Esophagus muscularis mucosa (tissue), 4 donors: ENCODE results near the gene MATN3. TPM values are rescaled to one million over a fixed set of nuclear protein-coding genes. Genes with fewer than 3 reads are reported as not detected.

ENCODE experiments used
- DNase-seq: peaks from one replicate; pipeline ENCODE4 v3.0.0-alpha.2; 2017; ENCODE audit errors: extremely low spot score
- H3K27ac ChIP-seq, 4 donors: fragments of 200-600 bp; sonication (generic); replicated peaks in 1 of 4; 1 replicate in 3 of 4; 2 replicates in 1 of 4; pipeline ENCODE4 v1.5.1; 2016 to 2019; ENCODE audit warnings: mild to moderate bottlenecking in 1 of 4
- H3K27me3 ChIP-seq, 4 donors: fragments of 200-600 bp; sonication (generic); one replicate each; pipeline versions ENCODE4 v1.5.1 to v1.6.0; 2016 to 2019
- H3K36me3 ChIP-seq, 4 donors: fragments of 200-600 bp; sonication (generic); one replicate each; pipeline ENCODE4 v1.5.1; 2016 to 2019
- H3K4me1 ChIP-seq, 4 donors: fragments of 200-600 bp; sonication (generic); one replicate each; pipeline ENCODE4 v1.5.1; 2016 to 2019
- H3K4me3 ChIP-seq, 4 donors: fragments of 200-600 bp; sonication (generic); 1 replicate in 2 of 4; 2 replicates in 2 of 4; pipeline ENCODE4 v1.5.1; 2016 to 2019; ENCODE audit warnings: mild to moderate bottlenecking in 4 of 4, moderate library complexity in 1 of 4
- H3K9me3 ChIP-seq, 4 donors: fragments of 200-600 bp; sonication (generic); 1 replicate in 3 of 4; 2 replicates in 1 of 4; pipeline ENCODE4 v1.5.1; 2016 to 2019
- CTCF ChIP-seq, 3 experiments: fragments of 200-600 bp in 2 of 3; fragments of 450-650 bp in 1 of 3; sonication (generic) in 2 of 3; IDR thresholded peaks; one replicate each; pipeline ENCODE4 v1.5.1; 2017 to 2019; ENCODE audit warnings: antibody characterized with exemption in 3 of 3, mild to moderate bottlenecking in 2 of 3, moderate library complexity in 1 of 3
- EP300 ChIP-seq: sonication (generic); formaldehyde crosslinking; IDR thresholded peaks from one replicate; pipeline ENCODE4 v1.6.1; 2017; ENCODE audit warnings: antibody characterized with exemption
- POLR2A ChIP-seq: fragments of 450-650 bp; IDR thresholded peaks from one replicate; pipeline ENCODE4 v1.6.1; 2017; ENCODE audit warnings: antibody characterized with exemption, moderate library complexity, mild to moderate bottlenecking, low read depth
- POLR2AphosphoS5 ChIP-seq, 2 donors: sonication (generic); formaldehyde crosslinking; IDR thresholded peaks; one replicate each; pipeline ENCODE4 v1.6.1; 2017; ENCODE audit warnings: antibody characterized with exemption in 2 of 2
- WGBS: methylation state at CpG from one replicate; pipeline ENCODE4 v1.1.5; 2018; 5-methylcytosine and 5-hydroxymethylcytosine counted together
- intact Hi-C: fragments of 100-400 bp; cut with DNase I; formaldehyde crosslinking; loops from one replicate; pipeline ENCODE4 v1.15.1; 2023
- total RNA-seq, 4 donors: library from RNA; depleted of rRNA; stranded (reverse); fragments of >200 nt; gene quantifications; one replicate each; pipeline versions ENCODE4 v1.1.0 to v1.2.1, GENCODE V29; 2016

The MATN3 gene
- total RNA-seq, 4 donors from 2014 or later, result 0.66 to 1.3 (median 0.82) TPM

- no peaks in the 10 kb centered on the region for H3K27me3 ChIP-seq
- DNase-seq, result no peak
- H3K9me3 ChIP-seq, result peaks cover 0 to 4% (median 2%) of the 10 kb centered on the region in 4 donors
- no peak overlapping the region for H3K4me3 ChIP-seq
- intact Hi-C loops, result no loop called here
- TF ChIP-seq CTCF (IDR thresholded peaks at IDR 0.05) (no peak), POLR2A (no peak), POLR2AphosphoS5 (IDR thresholded peaks at IDR 0.05) (peak in 1 of 2 donors; percentile 17), EP300 (no peak)
- peaks cover 46 to 99% (median 85%) of the 10 kb centered on the region in 4 donors for H3K36me3 ChIP-seq
- peak overlapping the region in 2 of 4 donors; percentile 19 to 35 for H3K27ac ChIP-seq
- 80% methylated on average over 3 of the region's 3 CpGs for WGBS
- H3K4me1 ChIP-seq, result peaks cover 17 to 41% (median 33%) of the 10 kb centered on the region in 4 donors
Observed at GRCh38 chr2:20033322-20033721, 20.9 kb upstream of the MATN3 start.

- no peak for DNase-seq
- intact Hi-C loops, result no loop called here
- Histone ChIP-seq H3K36me3 (peaks cover 34 to 77% (median 65%) of the 10 kb centered on the region in 4 donors), H3K4me1 (peaks cover 12 to 31% (median 22%) of the 10 kb centered on the region in 4 donors), H3K9me3 (peaks cover 0 to 6% (median 4%) of the 10 kb centered on the region in 4 donors), H3K4me3 (no peak overlapping the region), H3K27ac (no peak overlapping the region), H3K27me3 (no peaks in the 10 kb centered on the region)
- TF ChIP-seq POLR2AphosphoS5 (IDR thresholded peaks at IDR 0.05), result no peak
- TF ChIP-seq POLR2A, result no peak
- no peak for TF ChIP-seq CTCF (IDR thresholded peaks at IDR 0.05)
- no peak for TF ChIP-seq EP300
- WGBS, result 92% methylated on average over 6 of the region's 6 CpGs
Observed at GRCh38 chr2:20030224-20030623, 17.8 kb upstream of the MATN3 start.

DNA sequence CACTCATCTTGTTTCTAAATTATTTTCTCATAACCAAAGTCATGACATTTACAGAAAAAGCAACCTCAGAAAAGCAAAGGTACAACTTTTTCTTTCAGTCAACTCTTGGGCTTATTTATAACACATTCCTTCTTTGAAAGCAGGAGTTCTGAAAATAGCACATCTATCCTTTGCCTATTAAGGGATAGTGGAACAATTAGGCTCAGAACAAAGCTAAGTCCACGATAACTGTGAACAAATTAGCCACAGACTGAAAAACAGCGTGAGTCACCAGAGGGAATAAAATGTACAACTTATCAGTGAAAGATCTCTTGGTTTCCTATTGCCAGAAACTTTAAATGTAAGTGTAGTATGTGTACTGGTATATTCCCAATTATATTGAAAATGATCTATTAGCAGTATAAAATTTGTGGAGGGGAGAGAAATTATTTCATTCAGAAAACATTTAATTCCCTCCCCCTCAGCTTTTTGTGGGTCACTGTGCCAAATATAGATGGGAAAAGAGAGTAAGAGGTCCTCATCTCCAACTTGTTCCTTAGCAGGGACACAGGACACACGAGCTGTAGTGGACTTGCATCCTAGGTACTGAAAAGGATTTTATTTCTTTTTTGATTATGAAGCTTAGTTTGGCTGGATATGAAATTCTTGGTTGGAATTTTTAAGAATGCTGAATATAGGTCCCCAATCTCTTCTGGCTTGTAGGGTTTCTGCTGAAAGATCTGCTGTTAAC is 15.4 kb upstream of the MATN3 start:
- no peak for DNase-seq
- H3K4me3 ChIP-seq, result peak overlapping the region in 2 of 4 donors; percentile 3 to 8
- intact Hi-C loops, result no loop called here
- peak overlapping the region; percentile 67 to 74 (median 72) for H3K27ac ChIP-seq
- peaks cover 6 to 22% (median 16%) of the 10 kb centered on the region in 4 donors for H3K4me1 ChIP-seq
- H3K27me3 ChIP-seq, result no peaks in the 10 kb centered on the region
- H3K9me3 ChIP-seq, result peaks cover 0 to 6% (median 4%) of the 10 kb centered on the region in 4 donors
- H3K36me3 ChIP-seq, result peaks cover 19 to 54% (median 42%) of the 10 kb centered on the region in 4 donors
- no peak for TF ChIP-seq POLR2AphosphoS5 (IDR thresholded peaks at IDR 0.05)
- 43% methylated on average over 3 of the region's 3 CpGs for WGBS

- Histone ChIP-seq H3K9me3 (peaks cover 0 to 6% (median 4%) of the 10 kb centered on the region in 4 donors), H3K36me3 (peaks cover 15 to 48% (median 37%) of the 10 kb centered on the region in 4 donors), H3K4me3 (peak overlapping the region in 2 of 4 donors; percentile 3 to 8), H3K27ac (peak overlapping the region; percentile 67 to 74 (median 72)), H3K27me3 (no peaks in the 10 kb centered on the region), H3K4me1 (peaks cover 6 to 22% (median 16%) of the 10 kb centered on the region in 4 donors)
- no peak for DNase-seq
- 43% methylated on average over 4 of the region's 4 CpGs for WGBS
- intact Hi-C loops, result no loop called here
- TF ChIP-seq POLR2AphosphoS5 (IDR thresholded peaks at IDR 0.05) (no peak), POLR2A (no peak), EP300 (no peak), CTCF (IDR thresholded peaks at IDR 0.05) (no peak)
Observed at GRCh38 chr2:20027260-20027677, 14.8 kb upstream of the MATN3 start.

DNA sequence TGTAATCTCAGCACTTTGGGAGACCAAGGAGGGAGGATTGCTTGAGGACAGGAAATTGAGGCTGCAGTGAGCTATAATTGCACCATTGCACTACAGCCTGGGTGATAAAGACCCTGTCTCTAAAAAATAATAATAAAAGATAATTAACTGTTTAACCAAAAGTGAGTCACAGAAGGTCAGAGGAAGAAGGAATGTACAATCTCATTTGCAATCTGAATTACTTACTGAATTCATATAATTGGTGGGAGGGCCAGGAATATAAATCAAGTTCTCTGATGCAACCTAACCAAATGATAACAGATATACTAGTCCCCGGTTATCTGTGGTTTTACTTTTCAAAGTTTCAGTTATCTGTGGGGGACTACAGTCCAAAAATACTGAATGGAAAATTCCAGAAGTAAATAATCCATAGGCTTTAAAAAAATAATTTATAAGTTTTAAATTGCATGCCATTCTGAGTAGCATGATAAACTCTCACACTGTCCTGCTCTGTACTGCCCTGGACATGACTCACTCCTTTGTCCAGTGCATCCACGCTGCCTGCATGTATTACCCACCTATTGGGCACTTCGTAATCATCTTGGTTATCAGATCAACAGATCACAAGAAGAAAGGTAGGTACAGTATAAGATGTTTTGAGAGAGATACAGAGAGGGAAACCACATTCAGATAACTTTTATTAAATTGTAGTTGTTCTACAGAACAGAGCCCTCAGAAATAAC is 12.8 kb upstream of the MATN3 start:
- Histone ChIP-seq H3K27ac (no peak overlapping the region), H3K4me1 (peaks cover 6 to 22% (median 16%) of the 10 kb centered on the region in 4 donors), H3K9me3 (peaks cover 0 to 11% (median 6%) of the 10 kb centered on the region in 4 donors), H3K4me3 (no peak overlapping the region), H3K36me3 (peaks cover 5 to 27% (median 17%) of the 10 kb centered on the region in 4 donors), H3K27me3 (no peaks in the 10 kb centered on the region)
- TF ChIP-seq EP300 (no peak), CTCF (IDR thresholded peaks at IDR 0.05) (no peak), POLR2A (no peak), POLR2AphosphoS5 (IDR thresholded peaks at IDR 0.05) (no peak)
- WGBS, result 94% methylated on average over 3 of the region's 3 CpGs
- intact Hi-C loops, result no loop called here
- no peak for DNase-seq
